ENCODE results near the gene MRM3.

DNA sequence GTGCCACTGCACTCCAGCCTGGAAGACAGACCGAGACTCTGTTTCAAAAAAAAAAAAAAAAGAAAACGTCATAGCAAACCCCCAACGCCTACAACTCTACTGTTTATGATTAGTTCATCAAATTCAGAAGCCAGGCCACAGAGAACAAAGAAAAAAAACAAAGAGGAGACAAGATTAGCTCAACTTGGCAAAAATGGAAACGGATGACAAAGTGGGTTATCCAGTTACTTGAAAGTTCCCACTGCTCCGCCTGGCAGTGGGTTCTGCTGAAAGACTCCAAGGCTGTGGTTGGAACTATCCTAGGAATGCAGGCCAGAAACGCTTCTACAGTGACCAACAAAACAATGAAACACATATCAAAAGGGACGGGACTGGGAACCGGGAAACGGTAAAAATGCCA lies 53.1 kb downstream of the MRM3 start:
- TF ChIP-seq, protein P1, sequence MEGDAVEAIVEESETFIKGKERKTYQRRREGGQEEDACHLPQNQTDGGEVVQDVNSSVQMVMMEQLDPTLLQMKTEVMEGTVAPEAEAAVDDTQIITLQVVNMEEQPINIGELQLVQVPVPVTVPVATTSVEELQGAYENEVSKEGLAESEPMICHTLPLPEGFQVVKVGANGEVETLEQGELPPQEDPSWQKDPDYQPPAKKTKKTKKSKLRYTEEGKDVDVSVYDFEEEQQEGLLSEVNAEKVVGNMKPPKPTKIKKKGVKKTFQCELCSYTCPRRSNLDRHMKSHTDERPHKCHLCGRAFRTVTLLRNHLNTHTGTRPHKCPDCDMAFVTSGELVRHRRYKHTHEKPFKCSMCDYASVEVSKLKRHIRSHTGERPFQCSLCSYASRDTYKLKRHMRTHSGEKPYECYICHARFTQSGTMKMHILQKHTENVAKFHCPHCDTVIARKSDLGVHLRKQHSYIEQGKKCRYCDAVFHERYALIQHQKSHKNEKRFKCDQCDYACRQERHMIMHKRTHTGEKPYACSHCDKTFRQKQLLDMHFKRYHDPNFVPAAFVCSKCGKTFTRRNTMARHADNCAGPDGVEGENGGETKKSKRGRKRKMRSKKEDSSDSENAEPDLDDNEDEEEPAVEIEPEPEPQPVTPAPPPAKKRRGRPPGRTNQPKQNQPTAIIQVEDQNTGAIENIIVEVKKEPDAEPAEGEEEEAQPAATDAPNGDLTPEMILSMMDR (IDR thresholded peaks at IDR 0.05): no peak
- no peak for TF ChIP-seq EZH2 (IDR thresholded peaks at IDR 0.05; ENCODE audit: borderline replicate concordance, insufficient read depth, low read depth, low read length, poor library complexity, severe bottlenecking)

Data from B cell (primary cell).